NOMO-1 (cell line): ENCODE measurements around the gene PBX4.

Experiments used
- DNase-seq, 2 experiments: peaks; one replicate each; lab custom pipeline; 2025; ENCODE audit not compliant: unreplicated experiment in 2 of 2; lab: John Stamatoyannopoulos, UW

Gene PBX4

GRCh38 chr19:19527674-19528625 lies 90.5 kb downstream of the PBX4 start:
- no peak for DNase-seq

DNA sequence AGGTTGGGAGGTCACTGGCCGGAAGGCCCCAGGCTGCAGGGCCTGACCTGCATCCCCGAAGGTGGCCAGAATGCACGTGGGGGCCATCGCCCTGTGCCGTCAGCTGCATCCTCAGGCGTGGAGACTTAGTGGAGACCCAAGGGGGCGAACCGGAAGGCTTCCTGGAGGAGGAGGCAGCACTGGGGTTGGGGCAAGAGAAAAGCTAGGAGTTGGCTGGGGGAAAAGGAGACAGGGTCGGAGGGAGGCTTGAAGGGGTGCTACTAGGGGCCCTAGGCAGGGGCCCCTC lies 91.2 kb downstream of the PBX4 start:
- DNase-seq, result no peak

GRCh38 chr19:19526581-19527370 lies 91.7 kb downstream of the PBX4 start:
- no peak for DNase-seq

DNA sequence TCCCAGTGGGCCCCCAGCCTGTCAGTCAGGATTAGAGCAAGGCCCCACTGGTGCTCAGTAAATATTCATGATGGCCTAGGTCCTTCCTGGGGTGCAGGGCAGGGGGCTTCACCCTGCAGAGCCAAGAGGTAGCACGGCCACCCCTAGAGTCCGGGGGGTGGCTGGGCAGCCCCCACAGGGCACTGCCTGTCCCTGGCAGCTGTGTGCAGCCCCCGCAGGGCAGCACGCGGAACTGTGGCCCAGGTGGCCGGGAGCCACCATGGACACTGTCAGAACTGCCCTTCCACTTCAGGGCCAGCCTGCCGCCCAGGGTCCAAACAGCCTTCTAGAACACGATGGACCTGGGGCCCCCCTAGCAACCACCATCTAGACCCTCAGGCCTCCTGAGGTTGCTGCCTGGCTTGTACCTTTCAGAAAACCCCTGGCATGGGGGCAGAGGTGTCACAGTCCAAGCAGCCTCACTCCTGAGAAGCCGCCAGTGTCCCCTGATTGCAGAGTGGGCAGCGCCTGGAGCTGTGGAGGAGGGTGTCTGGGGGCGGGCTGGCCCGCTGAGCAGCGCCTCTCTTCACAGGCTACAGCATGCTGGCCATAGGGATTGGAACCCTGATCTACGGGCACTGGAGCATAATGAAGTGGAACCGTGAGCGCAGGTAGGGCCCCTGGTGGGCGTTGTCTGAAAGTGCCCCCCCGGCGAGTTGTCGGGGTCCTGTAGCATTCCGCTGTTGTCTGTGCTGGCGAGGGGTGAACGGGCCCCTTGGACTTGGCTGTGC lies 92.7 kb downstream of the PBX4 start:
- DNase-seq, result no peak

DNA sequence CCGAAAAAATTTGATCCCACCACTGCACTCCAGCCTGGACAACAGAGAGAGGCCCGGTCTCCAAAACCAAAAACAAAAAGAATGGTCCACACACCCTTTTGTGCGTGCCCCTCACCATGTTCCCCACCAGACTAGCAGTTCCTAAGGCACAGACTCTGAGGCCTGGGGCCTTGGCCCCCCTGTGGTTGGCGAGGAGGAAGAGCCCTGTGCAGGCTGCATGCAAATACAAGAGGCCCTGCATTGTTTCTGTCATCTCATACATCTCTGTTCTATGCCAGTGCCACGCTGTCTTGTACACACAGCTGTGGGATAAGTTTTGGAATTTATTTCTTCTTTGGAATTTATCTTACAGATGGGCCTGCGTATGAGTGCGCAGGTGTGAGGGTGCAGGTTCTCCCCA lies 94.4 kb downstream of the PBX4 start:
- DNase-seq, result no peak

- no peak for DNase-seq
Observed at GRCh38 chr19:19523177-19523576, 95.3 kb downstream of the PBX4 start.

- no peak for DNase-seq
Observed at GRCh38 chr19:19520989-19521388, 97.5 kb downstream of the PBX4 start.

- DNase-seq, result no peak
Observed at GRCh38 chr19:19517235-19517619, 101.3 kb downstream of the PBX4 start.

- DNase-seq, result peak; percentile 80
Observed at GRCh38 chr19:19515642-19516519, 102.6 kb downstream of the PBX4 start, which contains the start of gene NDUFA13. Gene NDUFA13 (plus strand): TSS chr19:19516225. CDS start chr19:19516239, 14 bp downstream.

DNA sequence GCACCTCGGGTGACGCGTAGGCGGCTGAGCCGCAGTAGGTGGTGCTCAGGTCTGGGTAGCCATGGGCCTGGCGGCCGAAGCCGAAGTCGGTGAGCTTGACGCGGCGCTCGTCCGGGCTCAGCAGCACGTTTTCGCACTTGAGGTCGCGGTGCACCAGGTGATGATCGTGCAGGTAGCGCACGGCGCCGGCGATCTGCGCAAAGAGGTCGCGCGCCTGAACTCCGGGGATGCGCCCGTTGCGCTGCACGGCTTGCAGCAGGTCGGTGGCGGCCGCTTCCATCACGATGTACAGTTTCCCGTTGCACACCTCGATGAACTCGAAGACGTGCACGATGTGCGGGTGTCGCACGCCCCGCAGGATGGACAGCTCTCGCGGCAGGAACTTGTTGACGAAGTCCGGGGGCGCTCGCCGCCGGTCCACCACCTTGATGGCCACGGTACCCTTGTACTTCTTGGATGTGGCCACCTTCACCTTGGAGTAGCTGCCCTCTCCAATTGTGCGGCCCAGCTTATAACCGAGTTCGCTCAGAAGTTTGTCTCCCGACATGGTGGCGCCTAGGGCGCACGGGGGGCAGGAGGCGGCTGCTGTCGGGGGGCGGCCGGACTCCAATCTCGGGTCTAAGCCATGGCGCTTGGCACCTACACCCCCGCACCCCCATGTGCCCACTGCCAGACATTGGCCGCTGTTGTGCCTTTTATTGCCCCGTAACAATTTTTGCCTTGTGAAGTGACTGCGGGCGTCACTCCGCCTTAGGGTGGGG lies 103.4 kb downstream of the PBX4 start, which contains the start of gene TSSK6:
Gene TSSK6 (minus strand): TSS at position 668 of the 761 bp plus-strand sequence. CDS start 121 bp downstream, at position 547.
- no peak for DNase-seq

DNA sequence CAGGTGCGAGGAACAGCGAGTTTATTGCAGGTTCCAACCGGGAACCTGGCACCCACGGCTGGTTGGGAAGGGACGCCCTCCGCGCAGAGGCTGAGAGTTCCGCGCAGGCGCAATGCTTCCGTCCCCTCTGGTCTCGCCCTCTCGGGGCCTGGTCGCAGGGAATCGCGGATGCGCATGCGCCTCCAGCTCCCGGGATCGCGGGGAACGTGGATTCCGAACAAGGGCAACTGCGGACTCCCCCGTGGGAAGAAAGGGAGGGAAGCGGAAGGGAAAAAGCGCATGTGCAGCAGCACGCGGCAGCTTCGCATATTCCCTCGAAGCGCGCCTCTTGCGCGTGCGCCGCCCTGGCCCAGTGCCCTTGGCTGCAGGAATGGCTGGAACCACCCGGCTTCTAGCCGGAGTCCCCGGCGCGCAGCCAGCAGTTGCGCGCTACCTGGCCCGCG lies 104.3 kb downstream of the PBX4 start:
- no peak for DNase-seq

DNA sequence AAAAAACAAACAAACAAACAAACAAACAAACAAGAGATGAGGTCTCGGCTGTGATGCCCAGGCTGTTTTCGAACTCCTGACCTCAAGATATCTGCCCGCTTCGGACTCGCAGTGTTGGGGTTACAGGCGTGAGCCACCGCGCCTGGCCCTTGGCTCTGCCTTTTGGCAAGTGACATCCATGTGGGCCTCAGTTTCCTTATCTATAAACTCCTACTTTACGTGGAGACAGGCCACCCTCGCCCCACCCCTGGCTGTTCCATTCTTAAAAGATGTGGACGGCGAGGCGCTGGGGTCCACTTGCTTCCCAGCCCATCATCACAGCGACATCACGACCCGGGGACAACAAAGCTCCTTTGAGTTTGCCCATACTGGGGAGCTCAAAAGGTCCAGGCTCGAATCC lies 104.8 kb downstream of the PBX4 start:
- no peak for DNase-seq
